ENCODE data around the gene ZNF256. TPM values are rescaled to one million over a fixed set of nuclear protein-coding genes. Genes with fewer than 3 reads are reported as not detected.

The ZNF256 gene
- total and polyA plus RNA-seq, 10 of the 15 experiments (the other 5 are each of a cell fraction or from before 2014, with no cell fraction given) = 1.0 to 7.5 (median 4.3) TPM

GRCh38 chr19:57947419-57948134 is at the start of gene ZNF256 (continued):
- TF ChIP-seq NFYB (IDR thresholded peaks at IDR 0.05; ENCODE audit: insufficient read depth, low read depth, low read length) (peak; percentile 67; the same call in 1 of the 2 replicates), ASH2L (IDR thresholded peaks at IDR 0.05; ENCODE audit: borderline replicate concordance, low read depth) (no peak), KLF5 (IDR thresholded peaks at IDR 0.05; ENCODE audit: partially characterized antibody) (peak; percentile 85), POLR2AphosphoS2 (IDR thresholded peaks at IDR 0.05; ENCODE audit: low read depth, low read length) (no peak), KDM1A (IDR thresholded peaks at IDR 0.05; ENCODE audit: borderline replicate concordance) (no peak), SMAD5 (IDR thresholded peaks at IDR 0.05; ENCODE audit: low read depth) (no peak), JUND (IDR thresholded peaks at IDR 0.05; ENCODE audit: low read depth, low read length) (no peak), HDAC6 (IDR thresholded peaks at IDR 0.05; ENCODE audit: unreplicated experiment) (no peak), CBX3 (IDR thresholded peaks at IDR 0.05; ENCODE audit: borderline replicate concordance, low read depth) (no peak), NBN (IDR thresholded peaks at IDR 0.05) (peak; percentile 30; the same call in 1 of the 2 replicates), BCLAF1 (IDR thresholded peaks at IDR 0.05) (no peak), USF2 (IDR thresholded peaks at IDR 0.05; ENCODE audit: borderline replicate concordance, low read depth, low read length) (no peak), E2F8 (IDR thresholded peaks at IDR 0.05; ENCODE audit: low read depth, partially characterized antibody) (peak; percentile 74), KAT2A (conservative IDR thresholded peaks at IDR 0.05; ENCODE audit: control insufficient read depth, low read depth, low read length) (no peak), NFIC (IDR thresholded peaks at IDR 0.05; ENCODE audit: low read depth, low read length) (no peak), IKZF1 (conservative IDR thresholded peaks at IDR 0.05) (peak; percentile 65), BCL11A (IDR thresholded peaks at IDR 0.05; ENCODE audit: low read depth, low read length) (no peak), YBX1 (IDR thresholded peaks at IDR 0.05) (no peak), NKRF (conservative IDR thresholded peaks at IDR 0.05) (no peak), NR2C2 (IDR thresholded peaks at IDR 0.05; ENCODE audit: borderline replicate concordance, control insufficient read depth, insufficient read length, low read depth) (no peak), MYB (IDR thresholded peaks at IDR 0.05; ENCODE audit: borderline replicate concordance, low read depth, low read length) (no peak), BRCA1 (IDR thresholded peaks at IDR 0.05; ENCODE audit: low read depth, low read length) (no peak), SIX5 (IDR thresholded peaks at IDR 0.05; ENCODE audit: low read depth, low read length, severe bottlenecking) (peak; percentile 37)
